IPS-20b (cell line): ENCODE results near the gene ATAD3B.
"Not testable (repeated sequence)": the region's sequence is repeated elsewhere in the genome, so short reads cannot be mapped to it uniquely, and the experiment has no call there.

ENCODE experiments used
- H3K27ac ChIP-seq: one replicate; pipeline ENCODE4 v1.5.1; 2013; ENCODE audit warnings: low read length
- H3K27me3 ChIP-seq: 2 replicates; pipeline ENCODE4 v1.6.1; 2013; ENCODE audit warnings: mild to moderate bottlenecking, low read length, inconsistent platforms; ENCODE audit not compliant: insufficient read depth
- H3K36me3 ChIP-seq: 2 replicates; pipeline ENCODE4 v1.6.1; 2013; ENCODE audit warnings: low read depth, mild to moderate bottlenecking, inconsistent platforms, low read length, moderate library complexity; ENCODE audit not compliant: insufficient read depth
- H3K4me1 ChIP-seq: 2 replicates; pipeline ENCODE4 v1.6.1; 2013; ENCODE audit warnings: mild to moderate bottlenecking, control low read depth, inconsistent platforms, low read length, moderate library complexity; ENCODE audit not compliant: insufficient read depth
- H3K4me3 ChIP-seq: 2 replicates; pipeline ENCODE4 v1.5.1; 2013; ENCODE audit warnings: mild to moderate bottlenecking, low read length, inconsistent platforms
- H3K9ac ChIP-seq: 2 replicates; pipeline ENCODE4 v1.6.1; 2013; ENCODE audit warnings: low read depth, mild to moderate bottlenecking, inconsistent platforms, low read length, moderate library complexity
- H3K9me3 ChIP-seq: 2 replicates; pipeline ENCODE4 v1.6.1; 2013; ENCODE audit warnings: mild to moderate bottlenecking, low read depth, low read length, inconsistent platforms; ENCODE audit not compliant: insufficient read depth

ATAD3B gene

DNA sequence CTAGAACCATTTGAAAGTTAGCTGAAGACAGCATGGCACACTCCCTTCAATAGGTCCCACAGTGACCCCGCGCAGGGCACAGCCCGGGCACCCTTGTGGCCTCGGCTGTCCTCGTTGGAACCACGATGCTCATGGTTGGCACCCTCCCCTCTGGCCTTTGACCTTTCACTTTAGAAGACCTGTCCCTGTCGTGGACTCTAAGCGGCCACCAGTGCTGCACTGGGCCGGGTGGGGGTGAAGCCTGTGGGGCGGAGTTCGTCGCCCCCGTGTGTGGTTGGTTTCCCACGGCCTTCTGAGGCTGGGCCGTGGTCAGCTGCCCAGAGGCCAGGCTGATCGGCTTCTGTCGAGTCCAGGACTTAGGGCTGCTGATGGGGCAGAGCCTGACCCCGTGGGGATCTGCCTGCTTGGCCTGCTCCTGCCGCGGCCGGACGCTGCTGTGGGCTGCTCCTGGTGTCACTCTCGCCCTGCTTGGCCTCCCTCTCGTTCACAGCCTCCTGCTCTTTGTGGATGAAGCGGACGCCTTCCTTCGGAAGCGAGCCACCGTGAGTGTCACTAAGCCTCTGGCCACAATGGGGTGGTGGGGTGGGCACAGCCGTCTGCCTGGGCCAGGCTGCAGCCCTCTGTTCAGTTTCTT is 53.3 kb downstream of the ATAD3B start:
- H3K9me3 ChIP-seq, H3K4me3 ChIP-seq, H3K9ac ChIP-seq, H3K27me3 ChIP-seq, H3K27ac ChIP-seq, H3K4me1 ChIP-seq: not testable (repeated sequence)
- peaks cover 25% of the 10 kb centered on the region for H3K36me3 ChIP-seq

DNA sequence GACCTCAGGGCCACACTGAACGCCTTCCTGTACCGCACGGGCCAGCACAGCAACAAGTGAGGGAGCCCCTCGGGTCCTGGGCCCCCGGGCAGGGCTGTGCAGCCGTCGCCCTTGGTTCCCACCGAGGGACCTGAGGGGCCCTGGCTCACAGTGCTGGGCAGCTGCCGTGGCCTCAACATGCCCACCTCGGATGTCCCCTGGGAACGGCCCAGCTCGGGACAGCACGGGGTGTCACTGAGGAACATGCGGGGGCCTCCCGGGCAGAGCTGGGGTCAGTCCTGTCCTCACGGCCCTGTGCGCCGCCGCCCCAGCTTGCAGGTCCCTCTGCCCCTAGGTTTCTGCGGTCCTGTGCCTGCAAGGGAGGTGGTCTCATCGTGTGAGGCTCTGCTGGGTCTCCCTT is 54.9 kb downstream of the ATAD3B start:
- H3K4me1 ChIP-seq, H3K9me3 ChIP-seq, H3K9ac ChIP-seq, H3K27me3 ChIP-seq, H3K27ac ChIP-seq, H3K4me3 ChIP-seq: not testable (repeated sequence)
- peaks cover 25% of the 10 kb centered on the region for H3K36me3 ChIP-seq

DNA sequence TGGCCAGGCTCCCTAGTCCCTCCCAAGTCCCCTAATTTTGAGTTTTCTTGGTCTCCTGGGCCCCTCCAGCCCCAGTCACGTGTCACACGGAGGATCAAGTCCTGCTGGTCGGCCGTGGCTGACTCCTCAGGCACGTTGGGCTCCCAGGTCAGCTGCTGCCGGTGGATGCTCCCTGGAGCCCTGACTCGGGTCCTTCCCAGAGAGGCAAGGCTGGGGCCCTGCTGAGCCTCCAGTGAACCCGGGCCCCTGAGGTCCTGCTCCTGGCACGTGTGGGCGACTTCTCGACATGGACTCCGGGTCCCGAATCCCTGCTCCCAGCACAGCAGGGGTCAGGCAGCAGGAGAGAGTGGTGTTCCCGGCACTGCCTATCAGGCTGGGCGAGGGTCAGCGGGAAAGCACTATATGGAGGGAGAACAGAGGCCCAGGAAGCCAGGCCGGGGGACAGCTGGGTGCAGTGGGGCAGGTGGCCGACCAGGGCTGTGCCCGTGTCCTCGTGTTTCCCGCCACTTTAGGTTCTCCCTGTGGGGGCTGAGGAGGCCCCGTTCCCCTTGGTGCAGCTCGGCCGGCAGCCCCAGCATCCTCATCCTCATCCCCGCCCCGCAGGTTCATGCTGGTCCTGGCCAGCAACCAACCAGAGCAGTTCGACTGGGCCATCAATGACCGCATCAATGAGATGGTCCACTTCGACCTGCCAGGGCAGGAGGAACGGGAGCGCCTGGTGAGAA is 55.7 kb downstream of the ATAD3B start:
- Histone ChIP-seq H3K9ac (no peak overlapping the region), H3K36me3 (peaks cover 25% of the 10 kb centered on the region), H3K4me3 (no peak overlapping the region), H3K27me3 (no peaks in the 10 kb centered on the region), H3K4me1 (no peaks in the 10 kb centered on the region), H3K27ac (no peak overlapping the region), H3K9me3 (no peaks in the 10 kb centered on the region)

GRCh38 chr1:1528301-1529267 is 57.0 kb downstream of the ATAD3B start:
- Histone ChIP-seq H3K9me3 (no peaks in the 10 kb centered on the region), H3K27me3 (no peaks in the 10 kb centered on the region), H3K4me1 (no peaks in the 10 kb centered on the region), H3K4me3 (no peak overlapping the region), H3K36me3 (peaks cover 25% of the 10 kb centered on the region), H3K9ac (no peak overlapping the region), H3K27ac (no peak overlapping the region)

DNA sequence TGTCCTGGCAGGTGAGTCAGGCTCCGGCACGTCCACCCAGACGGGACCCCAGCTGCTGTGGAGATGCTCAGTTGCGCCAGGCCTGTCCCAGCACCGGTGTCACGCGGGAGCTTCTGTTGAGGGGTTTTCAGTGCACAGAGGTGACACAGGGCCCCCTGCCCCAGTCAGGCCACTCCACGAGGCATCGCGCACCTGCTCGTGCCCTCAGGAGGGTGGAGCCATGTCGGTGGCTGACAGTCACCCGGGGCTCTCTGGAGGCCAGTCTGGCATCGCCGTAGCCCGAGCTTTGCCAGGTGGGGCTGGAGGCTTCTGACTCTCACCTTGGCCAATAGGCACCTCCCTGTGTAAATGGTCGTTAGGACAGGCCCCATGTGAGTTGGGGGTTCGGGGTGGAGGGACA is 57.8 kb downstream of the ATAD3B start:
- no peak overlapping the region for H3K4me3 ChIP-seq
- no peak overlapping the region for H3K27ac ChIP-seq
- no peaks in the 10 kb centered on the region for H3K4me1 ChIP-seq
- H3K27me3 ChIP-seq, result no peaks in the 10 kb centered on the region
- peaks cover 25% of the 10 kb centered on the region for H3K36me3 ChIP-seq
- H3K9me3 ChIP-seq, result no peaks in the 10 kb centered on the region
- no peak overlapping the region for H3K9ac ChIP-seq

DNA sequence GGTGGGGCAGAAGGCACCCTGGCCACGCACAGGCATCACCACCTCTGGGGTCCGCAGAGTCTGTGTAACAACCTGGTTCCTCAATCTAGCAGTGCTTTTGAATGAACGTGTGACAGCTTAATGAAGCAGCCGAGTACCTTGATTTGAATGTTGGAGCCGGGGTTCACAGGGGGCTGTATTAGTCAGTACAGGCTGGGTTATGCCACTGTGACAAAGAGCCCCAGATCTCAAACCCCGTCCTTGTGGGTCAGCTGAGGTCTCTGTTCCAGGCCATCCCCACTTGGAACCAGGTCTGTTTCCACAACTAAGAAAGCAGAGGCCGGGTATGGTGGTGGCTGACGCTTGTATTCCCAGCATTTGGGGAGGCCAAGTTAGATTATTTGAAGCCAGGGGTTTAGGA is 58.4 kb downstream of the ATAD3B start:
- Histone ChIP-seq H3K27ac (no peak overlapping the region), H3K36me3 (peaks cover 25% of the 10 kb centered on the region), H3K9me3 (no peaks in the 10 kb centered on the region), H3K4me1 (no peaks in the 10 kb centered on the region), H3K9ac (no peak overlapping the region), H3K27me3 (no peaks in the 10 kb centered on the region), H3K4me3 (no peak overlapping the region)

DNA sequence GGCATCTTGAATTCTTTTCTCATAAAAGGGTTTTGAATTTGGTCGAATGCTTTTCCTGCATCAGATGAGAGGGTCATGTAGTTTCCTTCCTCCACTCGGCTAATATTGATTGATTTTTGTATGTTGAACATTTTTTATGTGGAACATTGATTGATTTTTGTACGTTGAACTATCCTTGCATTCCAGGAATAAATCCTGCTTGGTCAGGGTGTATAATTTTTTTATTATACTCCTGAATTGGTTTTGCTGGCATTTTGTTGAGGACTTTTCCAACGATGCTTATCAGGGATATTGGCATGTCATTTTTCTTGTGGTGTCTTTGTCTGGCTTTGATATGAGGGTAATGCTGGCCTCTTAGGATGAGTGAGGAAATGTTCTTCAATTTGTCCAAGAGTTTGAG is 60.4 kb downstream of the ATAD3B start:
- Histone ChIP-seq H3K9ac (no peak overlapping the region), H3K9me3 (no peaks in the 10 kb centered on the region), H3K4me1 (no peaks in the 10 kb centered on the region), H3K27ac (no peak overlapping the region), H3K36me3 (peaks cover 20% of the 10 kb centered on the region), H3K27me3 (no peaks in the 10 kb centered on the region), H3K4me3 (no peak overlapping the region)

DNA sequence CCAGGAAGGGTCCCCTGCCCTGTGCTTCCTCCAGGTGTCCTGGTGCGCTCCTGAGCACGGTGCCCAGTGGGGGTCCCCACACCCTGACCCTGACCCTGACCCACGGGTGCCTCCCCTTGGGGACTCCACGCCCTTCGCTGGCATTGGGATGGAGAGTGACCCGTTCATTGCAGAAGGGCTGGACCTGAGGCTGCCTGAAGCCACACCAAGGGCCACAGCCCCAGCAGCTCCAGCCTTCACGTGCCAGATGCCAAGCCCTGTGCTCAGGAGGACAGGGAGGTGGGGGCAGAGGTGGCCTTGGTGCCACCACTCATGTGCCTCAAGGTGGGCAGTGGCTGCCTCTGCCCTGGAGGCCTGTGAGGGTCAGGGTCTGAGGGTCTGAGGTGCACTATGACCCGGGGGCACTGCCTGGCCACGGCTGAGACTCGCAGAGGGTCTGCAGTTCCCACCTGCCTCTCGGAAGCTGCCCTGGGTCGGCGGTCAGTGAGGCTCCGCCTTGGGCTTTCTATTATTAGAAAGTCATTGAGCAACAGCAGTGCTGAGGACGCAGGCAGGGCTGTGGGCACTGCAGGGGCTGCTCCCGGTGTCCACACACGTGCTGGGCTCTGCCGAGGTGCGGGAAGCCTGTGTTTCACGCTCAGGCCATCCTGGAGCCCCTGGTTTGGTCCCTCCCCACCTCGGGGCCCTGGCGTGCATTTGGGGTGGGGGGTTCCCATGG is 61.8 kb downstream of the ATAD3B start:
- not testable (repeated sequence) for H3K27me3 ChIP-seq, H3K27ac ChIP-seq, H3K9me3 ChIP-seq, H3K4me3 ChIP-seq, H3K9ac ChIP-seq, H3K4me1 ChIP-seq
- peaks cover 28% of the 10 kb centered on the region for H3K36me3 ChIP-seq

DNA sequence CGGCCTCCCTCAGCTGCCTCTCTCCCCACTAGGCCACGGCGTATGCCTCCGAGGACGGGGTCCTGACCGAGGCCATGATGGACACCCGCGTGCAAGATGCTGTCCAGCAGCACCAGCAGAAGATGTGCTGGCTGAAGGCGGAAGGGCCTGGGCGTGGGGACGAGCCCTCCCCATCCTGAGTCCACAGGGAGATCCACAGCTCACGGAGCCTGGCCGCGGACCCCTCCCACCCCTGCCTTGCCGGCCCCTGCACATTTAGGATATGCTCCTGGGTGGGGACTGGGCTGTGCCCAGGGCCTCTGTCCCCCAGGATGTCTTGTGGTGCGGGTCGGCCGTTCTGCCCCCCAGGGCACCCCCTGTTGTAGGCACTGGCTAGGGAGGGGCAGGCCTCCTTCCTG is 62.3 kb downstream of the ATAD3B start:
- peaks cover 22% of the 10 kb centered on the region for H3K36me3 ChIP-seq
- H3K4me1 ChIP-seq, H3K9ac ChIP-seq, H3K27ac ChIP-seq, H3K27me3 ChIP-seq, H3K9me3 ChIP-seq, H3K4me3 ChIP-seq: not testable (repeated sequence)

- Histone ChIP-seq H3K4me3 (no peak overlapping the region), H3K9me3 (no peaks in the 10 kb centered on the region), H3K27me3 (no peaks in the 10 kb centered on the region), H3K4me1 (no peaks in the 10 kb centered on the region), H3K9ac (no peak overlapping the region), H3K27ac (no peak overlapping the region), H3K36me3 (peaks cover 16% of the 10 kb centered on the region)
These were observed 63.0 kb downstream of the ATAD3B start for GRCh38 chr1:1534401-1535154.
